NCI-H446 treated with DMSO at 0.1 percent for 48 hours (cell line): ENCODE data around the gene SYCP2L.
"Not testable (repeated sequence)": the region's sequence is repeated elsewhere in the genome, so short reads cannot be mapped to it uniquely, and the experiment has no call there.

Source experiments
- DNase-seq: peaks from one replicate; lab custom pipeline; 2025; lab: John Stamatoyannopoulos, UW

Gene SYCP2L

DNA sequence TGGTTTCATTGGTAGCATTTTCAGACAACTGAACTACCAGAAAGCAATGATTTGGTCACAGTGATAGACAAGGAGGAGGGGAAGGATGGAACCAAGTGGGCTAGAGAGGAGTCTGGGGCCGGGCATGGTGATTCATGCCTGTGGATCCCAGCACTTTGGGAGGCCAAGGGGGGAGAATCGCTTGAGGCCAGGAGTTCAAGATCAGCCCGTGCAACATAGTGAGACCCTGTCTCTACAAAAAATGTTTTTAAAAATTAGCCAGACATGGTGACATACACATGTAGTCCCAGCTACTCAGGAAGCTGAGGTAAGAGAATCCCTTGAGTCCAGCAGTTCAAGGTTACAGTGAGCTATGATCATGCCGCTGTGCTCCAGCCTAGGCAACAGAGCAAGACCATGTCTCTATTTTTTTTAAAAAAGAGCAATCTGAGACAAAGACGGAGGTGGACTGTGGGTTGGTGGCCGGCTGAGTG is 70.6 kb downstream of the SYCP2L start:
- no peak for DNase-seq

DNA sequence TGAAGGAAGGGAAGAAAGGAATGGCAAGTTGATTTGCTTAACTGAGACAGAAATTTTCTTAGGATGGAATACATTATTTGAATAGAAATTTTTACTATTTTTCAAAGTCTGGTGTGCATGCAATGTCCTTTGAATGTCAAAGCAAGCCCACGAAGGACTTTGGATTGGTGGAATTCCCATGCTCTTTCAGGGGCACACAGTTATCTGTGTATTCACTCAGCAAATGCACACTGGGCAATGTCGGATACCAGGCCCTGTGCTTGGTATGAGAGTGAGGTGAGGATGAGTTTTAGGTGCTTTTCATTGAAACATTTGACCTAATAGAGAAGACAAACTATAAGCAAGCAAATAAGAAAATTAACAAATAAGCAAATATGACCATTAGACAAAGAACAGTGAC is 73.3 kb downstream of the SYCP2L start:
- no peak for DNase-seq

DNA sequence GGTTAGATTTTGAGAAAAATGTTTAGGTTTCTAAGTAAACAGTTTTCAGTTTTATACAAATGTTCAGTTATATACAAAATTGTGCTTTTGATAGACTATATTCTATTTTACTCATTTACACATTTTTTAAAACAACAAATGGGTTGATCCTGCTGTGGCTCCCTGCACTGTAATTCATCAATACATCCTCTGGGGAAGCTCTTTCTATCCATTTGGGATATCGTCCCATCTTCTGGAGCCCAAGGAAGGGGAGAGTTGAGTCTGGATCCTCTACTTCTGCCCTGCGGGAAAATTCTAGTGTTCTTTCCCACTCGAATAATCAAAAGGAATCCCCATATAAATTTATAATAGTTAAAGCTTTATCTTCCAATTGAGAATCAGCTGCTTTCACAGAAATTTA is 75.0 kb downstream of the SYCP2L start:
- DNase-seq, result no peak

GRCh38 chr6:10962673-10963072 is 75.8 kb downstream of the SYCP2L start:
- DNase-seq, result no peak

DNA sequence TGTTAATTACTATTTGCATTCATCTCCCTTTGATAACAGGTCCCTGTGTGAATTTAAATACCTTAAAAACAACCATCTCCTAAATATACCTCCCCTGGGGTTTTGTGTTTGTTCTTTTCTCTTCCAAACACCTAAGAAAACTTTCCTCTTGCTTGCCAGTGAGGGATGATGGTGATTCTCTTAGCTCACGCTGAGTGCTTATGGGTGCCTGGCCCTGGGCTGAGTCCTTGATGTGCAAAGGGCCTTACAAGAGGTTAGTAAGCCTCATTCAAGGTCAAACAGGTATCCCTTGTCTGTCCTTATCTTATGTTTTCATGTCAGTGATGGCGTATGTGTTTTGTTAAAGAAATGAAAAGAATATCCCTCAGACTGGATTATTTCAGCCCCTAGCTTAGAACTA is 76.3 kb downstream of the SYCP2L start:
- no peak for DNase-seq

DNA sequence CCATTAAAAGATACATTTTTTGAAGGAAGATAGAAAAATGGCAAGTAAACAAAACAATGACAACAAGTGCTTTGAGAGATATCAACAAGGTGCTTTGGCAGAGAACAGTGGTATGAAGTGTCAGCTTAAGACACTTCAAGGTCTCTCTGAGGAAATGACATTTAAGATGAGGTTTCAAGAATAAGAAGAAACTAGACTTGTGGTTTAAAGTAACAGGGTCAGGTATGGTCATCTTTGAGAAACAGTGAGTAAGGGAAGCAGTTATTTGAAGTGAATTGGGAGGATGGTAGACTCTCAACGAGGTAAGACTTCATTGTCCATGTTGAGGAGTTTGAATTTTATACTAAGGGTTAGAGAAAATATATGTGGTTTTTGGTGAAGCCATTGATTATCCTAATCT is 77.8 kb downstream of the SYCP2L start:
- DNase-seq, result no peak

GRCh38 chr6:10968776-10969175 is 81.9 kb downstream of the SYCP2L start:
- DNase-seq, result no peak

- no peak for DNase-seq
Measured at GRCh38 chr6:10970731-10971130, 83.9 kb downstream of the SYCP2L start.

DNA sequence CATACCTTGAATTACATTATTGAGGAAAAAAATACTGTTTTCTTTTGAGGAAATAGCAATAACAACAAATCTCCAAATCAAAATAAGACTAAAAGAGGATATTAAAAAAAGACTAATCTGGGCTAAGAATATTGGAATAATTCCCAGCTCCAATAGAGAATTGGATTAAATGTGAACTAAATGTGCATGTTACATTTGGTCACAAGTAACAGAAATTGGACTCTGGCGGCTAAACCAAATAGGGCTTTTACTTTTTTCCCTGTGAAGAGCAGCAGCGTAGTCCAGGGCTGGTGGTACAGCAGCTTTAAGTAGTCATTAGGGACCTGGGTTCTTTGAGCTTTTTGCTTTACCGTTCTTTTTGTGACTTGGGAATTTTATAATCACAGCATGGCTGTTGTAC is 85.3 kb downstream of the SYCP2L start:
- no peak for DNase-seq

GRCh38 chr6:10976571-10976970 is 89.7 kb downstream of the SYCP2L start:
- DNase-seq, result no peak

DNA sequence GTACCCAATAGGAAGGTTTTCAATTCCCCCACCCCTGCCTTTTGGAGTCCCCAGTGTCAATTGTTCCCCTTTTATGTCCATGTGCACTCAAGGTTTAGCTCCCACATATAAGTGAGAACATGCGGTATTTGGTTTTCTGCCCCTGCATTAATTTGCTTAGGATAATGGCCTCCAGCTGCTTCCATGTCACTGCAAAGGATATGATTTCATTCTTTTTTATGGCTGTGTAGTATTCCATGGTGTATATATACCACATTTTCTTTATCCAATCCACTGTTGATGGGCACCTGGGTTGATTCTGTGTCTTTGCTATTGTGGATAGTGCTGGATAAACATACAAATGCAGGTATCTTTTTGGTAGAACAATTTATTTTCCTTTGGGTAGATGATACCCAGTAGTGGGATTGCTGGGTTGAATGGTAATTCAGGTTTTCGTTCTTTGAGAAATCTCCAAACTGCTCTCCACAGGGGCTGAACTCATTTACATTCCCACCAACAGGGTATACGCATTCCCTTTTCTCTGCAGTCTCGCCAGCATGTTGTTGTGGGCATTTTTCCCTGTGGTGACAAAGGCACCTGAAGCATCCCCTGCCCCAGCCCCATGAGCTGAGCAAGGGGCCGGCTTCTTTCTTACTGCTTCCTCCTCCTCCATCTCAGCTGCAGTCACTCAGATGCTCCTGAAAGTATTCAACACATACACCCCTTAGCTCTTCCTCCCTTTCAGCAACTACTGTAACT is 90.5 kb downstream of the SYCP2L start:
- no peak for DNase-seq

- no peak for DNase-seq
Measured at GRCh38 chr6:10979603-10980002, 92.8 kb downstream of the SYCP2L start.

GRCh38 chr6:10981409-10981808 is 94.6 kb downstream of the SYCP2L start:
- no peak for DNase-seq

- DNase-seq, result not testable (repeated sequence)
Measured at GRCh38 chr6:10984959-10985358, 98.1 kb downstream of the SYCP2L start.

GRCh38 chr6:10989587-10989986 is 102.7 kb downstream of the SYCP2L start:
- no peak for DNase-seq

DNA sequence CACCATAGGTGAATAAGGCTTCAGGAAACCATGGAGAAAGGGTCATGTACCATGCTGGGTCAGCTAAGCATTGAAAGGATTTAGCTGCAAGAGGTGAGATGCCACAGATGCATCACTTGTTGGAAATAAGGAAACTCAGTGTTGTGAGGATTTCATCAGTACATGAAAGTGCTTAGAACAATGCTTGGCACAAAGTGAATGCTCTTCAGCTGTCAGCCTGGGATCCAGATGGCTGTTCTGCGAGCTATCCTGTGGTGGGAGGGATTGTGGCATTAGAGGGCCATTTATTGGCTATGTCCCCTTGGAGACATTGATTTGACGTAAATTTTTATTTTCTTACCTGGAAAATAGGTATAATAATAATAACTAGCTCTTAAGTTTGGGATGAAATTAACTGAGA is 104.3 kb downstream of the SYCP2L start:
- DNase-seq, result no peak

DNA sequence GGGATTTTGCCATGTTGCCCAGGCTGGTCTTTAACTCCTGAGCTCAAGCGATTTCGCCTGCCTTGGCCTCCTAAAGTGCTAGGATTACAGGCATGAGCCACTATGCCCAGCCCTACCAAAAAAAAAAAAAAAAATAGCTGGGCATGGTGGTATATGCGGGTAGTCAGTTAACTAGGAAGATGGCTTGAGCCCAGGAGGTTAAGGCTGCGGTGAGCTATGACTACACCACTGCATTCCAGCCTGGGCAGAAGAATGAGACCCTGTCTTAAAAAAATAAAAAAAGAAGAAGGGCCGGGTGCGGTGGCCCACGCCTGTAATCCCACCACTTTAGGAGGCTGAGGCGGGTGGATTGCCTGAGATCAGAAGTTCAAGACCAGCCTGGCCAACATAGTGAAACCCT is 107.0 kb downstream of the SYCP2L start:
- DNase-seq, result no peak

- DNase-seq, result no peak
Measured at GRCh38 chr6:10995114-10995707, 108.4 kb downstream of the SYCP2L start.

DNA sequence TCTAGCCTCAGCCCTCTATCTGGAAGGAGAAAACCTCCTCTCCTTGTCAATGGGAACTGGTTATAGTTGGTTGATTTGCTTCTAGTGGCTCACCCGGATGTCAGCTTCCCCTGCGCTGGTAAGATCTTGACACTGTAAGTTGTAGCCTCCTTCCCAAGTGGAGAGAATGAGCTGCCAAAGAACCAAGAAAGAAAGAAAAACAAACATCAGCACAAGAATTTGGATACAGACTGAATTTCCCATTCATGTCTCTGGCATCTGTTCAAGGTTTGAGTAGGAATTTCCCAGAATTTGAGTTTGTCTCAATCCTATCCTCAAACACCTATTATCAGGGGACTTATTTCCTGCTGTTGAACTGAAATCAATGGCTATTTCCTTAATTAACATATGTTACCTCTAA is 113.1 kb downstream of the SYCP2L start:
- no peak for DNase-seq

DNA sequence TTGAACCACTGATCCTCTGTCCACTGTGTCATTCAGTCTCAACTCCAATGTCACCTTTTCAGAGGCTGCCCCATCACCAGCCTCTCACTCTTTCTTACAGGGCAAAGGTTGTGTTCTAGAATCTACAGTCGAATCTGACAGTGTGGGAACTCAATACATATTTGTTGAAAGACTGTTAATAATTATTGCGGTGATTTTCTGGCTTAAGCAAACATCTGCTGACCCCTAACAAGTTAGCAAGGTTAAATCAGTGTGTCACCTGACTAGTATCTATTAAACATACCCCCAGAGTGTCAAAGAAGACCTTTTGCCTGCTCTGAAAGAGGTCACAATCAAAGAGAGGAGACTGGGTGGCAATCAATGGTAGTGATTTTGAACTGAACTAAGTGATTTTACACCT is 115.3 kb downstream of the SYCP2L start:
- DNase-seq, result no peak

- not testable (repeated sequence) for DNase-seq
Measured at GRCh38 chr6:11003297-11003696, 116.4 kb downstream of the SYCP2L start.

GRCh38 chr6:11006061-11006460 is 119.2 kb downstream of the SYCP2L start:
- DNase-seq, result no peak

- DNase-seq, result no peak
Measured at GRCh38 chr6:11007715-11008608, 121.1 kb downstream of the SYCP2L start.
